Tibial nerve (tissue), 4 donors: ENCODE results near the gene SEC24A.

Experiments used
- CTCF ChIP-seq, 5 experiments: fragments of 200-600 bp in 3 of 5; fragments of 450-650 bp in 2 of 5; sonication (generic) in 3 of 5; IDR thresholded peaks; one replicate each; pipeline ENCODE4 v1.5.1; 2016 to 2019; ENCODE audit warnings: antibody characterized with exemption in 5 of 5, mild to moderate bottlenecking in 3 of 5, moderate library complexity in 2 of 5
- EP300 ChIP-seq, 2 donors: sonication (generic); formaldehyde crosslinking; IDR thresholded peaks; one replicate each; pipeline ENCODE4 v1.6.1; 2017; ENCODE audit warnings: antibody characterized with exemption in 2 of 2, mild to moderate bottlenecking in 1 of 2
- POLR2A ChIP-seq, 2 donors: fragments of 450-650 bp; IDR thresholded peaks; one replicate each; pipeline ENCODE4 v1.6.1; 2017; ENCODE audit warnings: antibody characterized with exemption in 2 of 2, mild to moderate bottlenecking in 2 of 2, moderate library complexity in 2 of 2

GRCh38 chr5:134608555-134608954 lies 40.0 kb upstream of the SEC24A start:
- TF ChIP-seq CTCF (IDR thresholded peaks at IDR 0.05) (no peak), POLR2A (IDR thresholded peaks at IDR 0.05) (no peak), EP300 (IDR thresholded peaks at IDR 0.05) (no peak)
